Stomach (tissue), 9 donors: ENCODE data around the gene RFX6. TPM values are rescaled to one million over a fixed set of nuclear protein-coding genes. Genes with fewer than 3 reads are reported as not detected.

Source experiments
- DNase-seq, 2 donors: peaks; one replicate each; pipeline versions ENCODE4 v3.0.0 to v3.0.0-alpha.2; 2013 to 2019
- H3K27ac ChIP-seq, 5 donors: fragments of 200-600 bp in 4 of 5; sonication (generic) in 4 of 5; one replicate each; pipeline ENCODE4 v1.5.1; 2013 to 2019; ENCODE audit warnings: mild to moderate bottlenecking in 1 of 5, moderate library complexity in 1 of 5
- H3K27me3 ChIP-seq, 3 donors: fragments of 200-600 bp; sonication (generic); one replicate each; pipeline ENCODE4 v1.5.1; 2017 to 2019; ENCODE audit warnings: mixed run types in 1 of 3
- H3K36me3 ChIP-seq, 4 donors: fragments of 200-600 bp; sonication (generic); 1 replicate in 3 of 4; 2 replicates in 1 of 4; pipeline ENCODE4 v1.5.1; 2016 to 2019
- H3K4me1 ChIP-seq, 4 donors: fragments of 200-600 bp; sonication (generic); one replicate each; pipeline ENCODE4 v1.5.1; 2016 to 2019
- H3K4me3 ChIP-seq, 4 donors: fragments of 200-600 bp; sonication (generic) in 3 of 4; one replicate each; pipeline ENCODE4 v1.5.1; 2016 to 2019; ENCODE audit warnings: mild to moderate bottlenecking in 1 of 4
- H3K9me3 ChIP-seq, 4 donors: fragments of 200-600 bp; sonication (generic); one replicate each; pipeline ENCODE4 v1.5.1; 2016 to 2019
- CTCF ChIP-seq, 7 experiments: fragments of 450-650 bp in 4 of 7; fragments of 200-600 bp in 3 of 7; sonication (generic) in 3 of 7; IDR thresholded peaks; one replicate each; pipeline ENCODE4 v1.5.1; 2016 to 2019; ENCODE audit warnings: antibody characterized with exemption in 7 of 7, control low read depth in 2 of 7, mild to moderate bottlenecking in 1 of 7
- EP300 ChIP-seq: sonication (generic); formaldehyde crosslinking; IDR thresholded peaks from one replicate; pipeline ENCODE4 v1.6.1; 2017; ENCODE audit warnings: antibody characterized with exemption
- POLR2A ChIP-seq, 4 donors: fragments of 450-650 bp; IDR thresholded peaks; one replicate each; pipeline ENCODE4 v1.6.1; 2016; ENCODE audit warnings: antibody characterized with exemption in 4 of 4, control low read depth in 2 of 4, mild to moderate bottlenecking in 1 of 4, moderate library complexity in 1 of 4
- POLR2AphosphoS5 ChIP-seq, 3 donors: sonication (generic); formaldehyde crosslinking; IDR thresholded peaks; one replicate each; pipeline ENCODE4 v1.6.1; 2016; ENCODE audit warnings: antibody characterized with exemption in 3 of 3
- WGBS, 5 donors: extraction: QIAGEN DNeasy Blood & Tissue Kit in 3 of 5; methylation state at CpG; one replicate each; pipeline versions ENCODE4 v1.1.5 to v1.1.7; 2013 to 2018; 5-methylcytosine and 5-hydroxymethylcytosine counted together
- intact Hi-C: fragments of 100-400 bp; cut with DNase I; formaldehyde crosslinking; loops from one replicate; pipeline ENCODE4 v1.15.1; 2023; ENCODE audit warnings: low total_unique reads
- polyA plus RNA-seq, 3 donors: library from polyadenylated mRNA; stranded (reverse); fragments of 200-250 nt; gene quantifications; one replicate each; pipeline ENCODE4 v1.2.3, GENCODE V29; 2013
- total RNA-seq, 5 donors: library from RNA; depleted of rRNA; stranded (reverse); fragments of >200 nt; gene quantifications; one replicate each; pipeline versions ENCODE4 v1.1.0 to v1.2.3, GENCODE V29; 2014 to 2016
- donor health status: healthy with polysubstance abuse.
- donor health status: Bipolar disorder and iron deficiency.
- donor health status: healthy.

RFX6 gene
- total and polyA plus RNA-seq, 8 donors = 0.55 to 2.9 (median 1.7) TPM; not detected in 2

- Histone ChIP-seq H3K27ac (no peak overlapping the region), H3K4me1 (peaks cover 0 to 6% (median 0%) of the 10 kb centered on the region in 4 donors), H3K9me3 (no peaks in the 10 kb centered on the region), H3K27me3 (no peaks in the 10 kb centered on the region), H3K4me3 (no peak overlapping the region), H3K36me3 (no peaks in the 10 kb centered on the region)
- DNase-seq = no peak
- TF ChIP-seq EP300 (no peak), POLR2A (IDR thresholded peaks at IDR 0.05) (no peak), CTCF (IDR thresholded peaks at IDR 0.05) (no peak), POLR2AphosphoS5 (IDR thresholded peaks at IDR 0.05) (no peak)
- WGBS, 5 donors = 75 to 80% (median 78%) methylated on average over 10 of the region's 10 CpGs
- intact Hi-C loops = no loop called here
Observed at GRCh38 chr6:116925088-116925794, 48.2 kb downstream of the RFX6 start.

- Histone ChIP-seq H3K4me1 (peaks cover 0 to 6% (median 0%) of the 10 kb centered on the region in 4 donors), H3K9me3 (no peaks in the 10 kb centered on the region), H3K4me3 (no peak overlapping the region), H3K27me3 (no peaks in the 10 kb centered on the region), H3K36me3 (no peaks in the 10 kb centered on the region), H3K27ac (no peak overlapping the region)
- intact Hi-C loops = no loop called here
- no peak for DNase-seq
- TF ChIP-seq POLR2AphosphoS5 (IDR thresholded peaks at IDR 0.05) = no peak
- no peak for TF ChIP-seq POLR2A (IDR thresholded peaks at IDR 0.05)
- no peak for TF ChIP-seq CTCF (IDR thresholded peaks at IDR 0.05)
- no peak for TF ChIP-seq EP300
- WGBS, 5 donors = 60 to 68% (median 64%) methylated on average over 6 of the region's 6 CpGs
Observed at GRCh38 chr6:116928677-116929076, 51.6 kb downstream of the RFX6 start.

DNA sequence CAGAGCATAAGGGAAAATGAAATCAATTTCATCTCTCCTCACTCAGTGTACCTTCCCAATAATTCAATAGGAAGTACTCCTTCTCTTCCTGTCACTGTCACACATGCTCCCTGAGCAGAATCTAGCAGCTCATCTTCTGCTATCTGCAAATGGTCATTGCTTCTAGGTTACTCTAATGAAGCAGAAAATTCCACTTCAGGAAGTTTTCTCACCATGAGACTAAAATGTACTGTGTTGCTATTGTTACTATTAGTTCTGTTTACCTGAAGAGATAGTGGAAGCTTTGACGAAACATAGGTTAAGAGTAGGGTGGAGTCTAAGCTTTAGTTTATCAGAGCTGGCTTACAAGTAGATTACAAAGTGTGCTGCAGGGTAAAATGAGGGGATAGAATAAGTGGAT lies 52.8 kb downstream of the RFX6 start:
- intact Hi-C loops = no loop called here
- Histone ChIP-seq H3K36me3 (no peaks in the 10 kb centered on the region), H3K4me1 (no peaks in the 10 kb centered on the region), H3K9me3 (no peaks in the 10 kb centered on the region), H3K27me3 (no peaks in the 10 kb centered on the region), H3K27ac (no peak overlapping the region), H3K4me3 (no peak overlapping the region)
- DNase-seq = peak in 1 of 2 donors; percentile 28
- TF ChIP-seq CTCF (IDR thresholded peaks at IDR 0.05) (no peak), POLR2AphosphoS5 (IDR thresholded peaks at IDR 0.05) (no peak), POLR2A (IDR thresholded peaks at IDR 0.05) (no peak), EP300 (no peak)
- WGBS, 5 donors = 0 to 40% (median 21%) methylated on average over 1 of the region's 1 CpG

- no peaks in the 10 kb centered on the region for H3K9me3 ChIP-seq
- no peak overlapping the region for H3K27ac ChIP-seq
- no peak overlapping the region for H3K4me3 ChIP-seq
- DNase-seq = no peak
- no peak for TF ChIP-seq EP300
- no peak for TF ChIP-seq CTCF (IDR thresholded peaks at IDR 0.05)
- TF ChIP-seq POLR2A (IDR thresholded peaks at IDR 0.05) = no peak
- no peak for TF ChIP-seq POLR2AphosphoS5 (IDR thresholded peaks at IDR 0.05)
- H3K27me3 ChIP-seq = no peaks in the 10 kb centered on the region
- no peaks in the 10 kb centered on the region for H3K36me3 ChIP-seq
- intact Hi-C loops = no loop called here
- H3K4me1 ChIP-seq = no peaks in the 10 kb centered on the region
Observed at GRCh38 chr6:116931456-116931855, 54.4 kb downstream of the RFX6 start.
